NOMO-1 treated with dmso at 0.1 percent for 144 hours (cell line): ENCODE data around the gene TRIML2.

Experiments used
- DNase-seq: peaks from one replicate; lab custom pipeline; 2025; ENCODE audit not compliant: unreplicated experiment; lab: John Stamatoyannopoulos, UW

Gene TRIML2, protein sequence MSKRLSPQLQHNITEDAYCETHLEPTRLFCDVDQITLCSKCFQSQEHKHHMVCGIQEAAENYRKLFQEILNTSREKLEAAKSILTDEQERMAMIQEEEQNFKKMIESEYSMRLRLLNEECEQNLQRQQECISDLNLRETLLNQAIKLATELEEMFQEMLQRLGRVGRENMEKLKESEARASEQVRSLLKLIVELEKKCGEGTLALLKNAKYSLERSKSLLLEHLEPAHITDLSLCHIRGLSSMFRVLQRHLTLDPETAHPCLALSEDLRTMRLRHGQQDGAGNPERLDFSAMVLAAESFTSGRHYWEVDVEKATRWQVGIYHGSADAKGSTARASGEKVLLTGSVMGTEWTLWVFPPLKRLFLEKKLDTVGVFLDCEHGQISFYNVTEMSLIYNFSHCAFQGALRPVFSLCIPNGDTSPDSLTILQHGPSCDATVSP

GRCh38 chr4:188109157-188109755 is at the start of gene TRIML2:
Gene TRIML2 (minus strand): TSS chr4:188109603. CDS start chr4:188105368, 4,235 bp downstream.
- DNase-seq: no peak

DNA sequence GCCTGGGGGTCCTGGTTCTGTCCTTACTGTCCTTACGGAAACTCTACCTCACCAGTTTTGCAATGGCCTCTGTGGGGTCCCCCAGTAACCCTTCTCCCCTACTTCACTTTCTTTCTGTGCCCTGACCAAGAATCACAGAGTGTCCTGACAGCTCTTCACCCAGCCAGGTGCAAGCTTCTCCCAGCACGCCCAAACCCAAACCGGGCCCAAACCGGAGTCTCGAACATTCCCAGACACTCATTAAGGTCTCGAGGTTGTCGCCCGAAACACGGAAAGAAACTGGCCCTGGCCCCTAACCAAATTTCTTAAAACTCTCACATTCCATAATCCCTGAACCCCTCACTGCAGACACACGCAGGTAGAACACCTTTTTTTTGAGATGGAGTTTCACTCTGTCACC is 48.9 kb upstream of the TRIML2 start:
- no peak for DNase-seq

GRCh38 chr4:188154668-188155405 is 45.4 kb upstream of the TRIML2 start:
- no peak for DNase-seq

DNA sequence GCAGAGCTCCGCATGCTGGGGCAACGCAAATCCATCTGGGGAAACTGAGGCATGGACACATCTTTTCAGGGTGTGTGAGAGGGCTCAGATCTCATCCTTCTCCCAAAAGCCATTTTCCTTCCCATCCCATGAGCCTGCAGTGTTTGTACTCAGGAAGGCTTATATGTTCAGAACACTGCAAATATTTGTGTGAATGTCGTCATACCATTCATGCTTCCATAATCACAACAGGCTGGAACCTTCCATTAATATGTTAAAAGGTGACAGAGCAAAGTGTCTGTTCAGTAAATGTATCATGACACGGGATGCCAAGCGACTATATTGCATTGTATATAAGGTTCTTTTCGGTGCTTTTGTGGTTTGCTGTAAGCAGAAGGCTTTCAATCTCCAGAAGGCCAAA is 38.4 kb upstream of the TRIML2 start:
- no peak for DNase-seq

GRCh38 chr4:188147176-188147575 is 37.8 kb upstream of the TRIML2 start:
- no peak for DNase-seq

- no peak for DNase-seq
Measured at GRCh38 chr4:188146618-188147017, 37.2 kb upstream of the TRIML2 start.

DNA sequence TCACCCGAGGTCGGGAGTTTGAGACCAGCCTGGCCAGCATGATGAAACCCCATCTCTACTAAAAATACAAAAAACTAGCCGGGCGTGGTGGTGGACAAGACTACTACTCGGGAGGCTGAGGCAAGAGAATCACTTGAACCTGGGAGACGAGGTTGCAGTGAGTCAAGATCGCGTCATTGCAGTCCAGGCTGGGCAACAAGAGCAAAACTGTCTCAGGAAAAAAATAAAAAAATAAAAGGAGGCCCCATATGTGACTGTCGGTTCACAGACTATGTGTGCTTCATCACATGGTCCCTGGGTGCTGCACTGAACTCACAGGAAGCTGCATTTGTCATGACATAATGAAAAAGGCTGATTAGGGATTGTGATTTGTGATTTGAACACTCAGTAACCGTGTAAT is 36.2 kb upstream of the TRIML2 start:
- DNase-seq: no peak

GRCh38 chr4:188143731-188144130 is 34.3 kb upstream of the TRIML2 start:
- no peak for DNase-seq

- no peak for DNase-seq
Measured at GRCh38 chr4:188139671-188140070, 30.3 kb upstream of the TRIML2 start.

DNA sequence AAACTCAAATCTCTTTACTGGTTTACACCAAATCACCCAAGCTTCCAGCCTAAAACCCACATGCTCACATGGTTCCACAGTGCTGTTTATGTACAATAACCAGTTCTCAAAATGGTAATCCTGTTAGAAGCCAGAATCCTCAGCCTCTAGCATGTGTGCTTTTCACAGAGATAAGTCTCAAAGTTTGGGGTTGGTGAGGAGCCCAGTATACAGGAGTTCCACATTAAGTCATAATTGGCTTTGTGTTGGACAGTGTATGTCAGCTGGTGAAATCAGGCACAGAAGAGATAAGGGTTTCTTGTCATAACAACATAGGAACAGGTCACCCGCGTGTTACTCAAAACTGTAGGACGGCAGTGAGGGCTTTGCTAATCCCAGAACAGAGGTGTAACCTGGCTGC is 29.7 kb upstream of the TRIML2 start, which contains the start of gene TRIML1:
Gene TRIML1 (plus strand): TSS at position 301 of the 400 bp plus-strand sequence. CDS start 118 bp downstream, outside the sequence.
- DNase-seq: no peak

GRCh38 chr4:188138227-188138626 is 28.8 kb upstream of the TRIML2 start:
- DNase-seq: no peak

DNA sequence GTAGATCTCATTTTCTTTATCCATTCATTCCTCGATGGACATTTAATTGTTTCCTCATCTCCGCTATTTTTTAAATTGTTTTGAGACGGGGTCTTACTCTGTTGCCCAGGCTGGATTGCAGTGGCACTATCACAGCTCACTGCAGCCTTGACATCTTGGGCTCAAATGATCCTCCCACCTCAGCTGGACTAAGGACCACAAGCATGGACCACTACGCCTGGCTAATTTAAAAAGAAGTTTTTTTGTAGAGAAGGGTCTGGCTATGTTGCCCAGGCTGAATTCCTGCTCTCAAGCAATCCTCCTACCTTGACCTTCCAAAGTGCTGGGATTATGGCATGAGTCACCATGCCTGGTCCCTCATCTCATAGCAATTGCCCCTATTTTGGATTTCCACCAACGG is 22.8 kb upstream of the TRIML2 start:
- no peak for DNase-seq

DNA sequence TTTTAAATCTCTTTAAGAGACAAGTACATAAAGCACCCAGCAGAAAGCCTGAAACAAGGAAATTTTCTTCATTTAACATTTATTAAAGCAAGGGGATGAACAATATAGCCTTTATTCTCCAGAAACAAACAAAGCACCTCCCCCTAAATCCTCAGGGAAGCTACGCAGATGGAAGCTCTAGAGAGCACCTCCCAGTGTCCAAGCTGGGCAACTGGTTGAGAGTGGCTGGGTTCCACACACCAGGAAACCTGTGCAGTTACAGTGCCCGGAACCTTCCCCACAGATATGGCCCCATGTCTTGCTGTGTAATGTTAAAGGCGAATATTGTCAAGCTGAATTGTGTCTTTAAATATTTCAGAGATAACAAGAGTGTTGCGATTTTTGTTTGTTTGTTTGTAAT is 21.0 kb upstream of the TRIML2 start:
- no peak for DNase-seq

DNA sequence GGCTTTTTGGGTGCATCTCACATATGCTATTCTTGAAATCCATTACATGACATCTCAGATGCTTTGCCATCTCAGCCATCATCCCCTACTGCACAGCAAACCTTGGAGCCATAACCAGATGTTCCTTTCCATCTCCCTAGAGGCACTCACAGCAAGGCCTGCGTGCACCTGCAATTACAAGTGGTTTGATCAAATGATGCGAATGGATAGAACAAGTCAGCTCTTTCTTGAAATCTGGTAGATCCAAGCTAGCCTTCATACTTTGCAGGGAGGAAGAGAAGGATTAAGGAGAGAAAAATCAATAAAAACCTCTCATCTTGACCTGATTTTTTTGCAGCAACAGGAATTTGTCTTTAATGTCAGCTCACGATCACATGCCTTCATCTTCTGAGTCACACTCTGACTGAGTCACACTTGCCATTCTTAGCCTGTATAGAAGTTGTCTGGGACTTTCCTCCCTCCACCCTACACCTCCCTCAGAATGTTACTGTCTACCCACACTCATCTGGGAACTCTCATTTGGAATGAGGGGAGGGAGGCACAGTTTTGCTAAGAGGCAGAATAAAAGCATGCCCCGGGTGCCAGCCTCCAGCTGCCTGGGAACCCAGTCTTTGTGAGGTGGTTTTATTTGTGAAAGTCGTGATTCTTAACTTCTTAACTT is 17.9 kb upstream of the TRIML2 start:
- DNase-seq: no peak

DNA sequence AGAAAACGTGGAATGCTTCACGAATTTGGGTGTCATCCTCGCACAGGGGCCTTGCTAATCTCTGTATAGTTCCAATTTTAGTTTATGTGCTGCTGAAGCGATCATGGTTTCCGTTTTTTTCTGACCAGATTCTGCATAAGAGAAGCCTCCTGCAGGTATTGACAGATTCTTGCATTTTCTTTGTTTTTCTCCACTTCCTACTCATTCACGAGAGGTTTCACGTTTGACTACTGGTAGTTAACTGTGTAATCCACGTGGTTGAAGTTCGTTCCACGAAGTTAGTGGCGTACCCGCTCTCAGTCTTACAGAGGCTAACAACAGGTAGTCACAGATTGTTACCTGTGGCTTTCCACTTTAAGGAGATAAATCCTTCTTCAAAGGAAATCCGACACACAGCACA is 12.1 kb upstream of the TRIML2 start:
- no peak for DNase-seq

GRCh38 chr4:188117631-188118324 is 8.4 kb upstream of the TRIML2 start:
- no peak for DNase-seq

DNA sequence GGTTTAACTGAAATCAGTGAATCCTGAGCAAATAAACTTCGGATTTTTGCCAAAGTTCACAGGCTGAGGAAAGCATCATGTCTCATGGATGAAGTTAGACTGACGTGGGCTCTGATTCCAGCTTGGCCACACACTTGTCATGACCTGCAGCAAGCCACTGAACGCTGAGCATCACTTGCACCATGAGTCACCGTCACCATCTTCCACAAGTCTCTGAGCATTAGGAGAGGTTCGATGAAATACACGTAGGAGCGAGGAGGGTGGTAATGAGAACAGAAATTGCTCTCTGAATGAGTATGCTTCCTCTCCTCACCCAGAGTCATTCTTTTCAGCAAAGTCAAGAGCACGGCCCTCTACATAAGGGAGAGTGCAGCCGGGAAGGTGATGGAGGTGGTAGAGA is 3.8 kb upstream of the TRIML2 start:
- no peak for DNase-seq

GRCh38 chr4:188111955-188112354 is 2.6 kb upstream of the TRIML2 start:
- no peak for DNase-seq

- DNase-seq: no peak
Measured at GRCh38 chr4:188110741-188111471, 1.5 kb upstream of the TRIML2 start.

GRCh38 chr4:188110036-188110435 is 633 bp upstream of the TRIML2 start:
- no peak for DNase-seq
